Psoas muscle (tissue), 8 donors: Measurements from ENCODE around the gene MED1. TPM values are rescaled to one million over a fixed set of nuclear protein-coding genes. Genes with fewer than 3 reads are reported as not detected.
A peak's percentile ranks its signal among the peaks of the same experiment; 100 is the strongest.
"Not testable (repeated sequence)": the region's sequence is repeated elsewhere in the genome, so short reads cannot be mapped to it uniquely, and the experiment has no call there.

Experiments
- ATAC-seq, 4 donors: fragments of 200-7000 bp; cut with Tn5 transposase; one replicate each; pipeline ENCODE4 v1.9.1; 2020; ENCODE audit warnings: moderate library complexity in 3 of 4, mild to moderate bottlenecking in 2 of 4
- DNase-seq, 2 donors: peaks; one replicate each; pipeline ENCODE4 v3.0.0-alpha.2; 2020
- H3K27ac ChIP-seq: fragments of 200-600 bp; one replicate; pipeline ENCODE4 v1.8.0; 2022
- H3K27me3 ChIP-seq, 3 donors: fragments of 200-600 bp in 1 of 3; one replicate each; pipeline versions ENCODE4 v1.6.1 to v1.8.0; 2013 to 2022; ENCODE audit warnings: low read length in 2 of 3, mild to moderate bottlenecking in 2 of 3, moderate library complexity in 1 of 3; ENCODE audit not compliant: insufficient read depth in 3 of 3
- H3K36me3 ChIP-seq, 2 donors: fragments of 200-600 bp in 1 of 2; one replicate each; pipeline versions ENCODE4 v1.6.1 to v1.8.0; 2013 to 2022; ENCODE audit warnings: low read depth in 1 of 2, mild to moderate bottlenecking in 1 of 2, moderate library complexity in 1 of 2; ENCODE audit not compliant: insufficient read depth in 1 of 2
- H3K4me1 ChIP-seq: fragments of 200-600 bp; one replicate; pipeline ENCODE4 v1.8.0; 2022
- H3K4me3 ChIP-seq: fragments of 200-600 bp; one replicate; pipeline ENCODE4 v1.8.0; 2022; ENCODE audit warnings: mild to moderate bottlenecking
- H3K9me3 ChIP-seq: fragments of 200-600 bp; one replicate; pipeline ENCODE4 v1.8.0; 2022
- WGBS, 3 donors: extraction: QIAGEN DNeasy Blood & Tissue Kit; methylation state at CpG; one replicate each; pipeline versions ENCODE4 v1.1.6 to v1.1.7; 2013; 5-methylcytosine and 5-hydroxymethylcytosine counted together
- intact Hi-C, 2 donors: fragments of 100-400 bp; cut with DNase I; formaldehyde crosslinking; loops; one replicate each; pipeline versions ENCODE4 v1.11.0 to v1.14.2; 2022
- polyA plus RNA-seq, 3 donors: library from polyadenylated mRNA; stranded (reverse); fragments of 200-250 nt; gene quantifications; one replicate each; pipeline ENCODE4 v1.2.3, GENCODE V29; 2013
- total RNA-seq, 4 donors: library from RNA; stranded (reverse); fragmentation: NEBNext Ultra II Directional in 2 of 4; extraction: Animal tissue kit (Norgen Biotek cat#: 25700) in 2 of 4; gene quantifications; one replicate each; pipeline versions ENCODE4 v1.2.1 to v1.2.4, GENCODE V29; 2021 to 2023
- TF ChIP-seq, protein P1 (sequence below): fragments of 200-600 bp; IDR thresholded peaks from one replicate; pipeline ENCODE4 v1.8.0; 2022; ENCODE audit warnings: antibody characterized with exemption
- donor health status: healthy with polysubstance abuse.
- donor health status: DM: no; HTN: no; CAD: no; lungs with moderate emphysema.
- donor health status: Bipolar disorder and iron deficiency.
- donor health status: healthy.
- donor health status: DM: yes; HTN: yes; CAD: no.
- donor health status: DM: no; HTN: no; CAD: no.
- donor health status: DM: no; HTN: no; CAD: no.
- donor health status: DM: yes; HTN: yes; CAD: no.

The MED1 gene
- total and polyA plus RNA-seq, 7 donors = 6.2 to 28.5 (median 19.2) TPM

- ATAC-seq = no peak
- H3K9me3 ChIP-seq = no peaks in the 10 kb centered on the region
- no peak overlapping the region for H3K4me3 ChIP-seq
- no peak overlapping the region for H3K27ac ChIP-seq
- WGBS, 3 donors = 96 to 99% (median 98%) methylated on average over 6 of the region's 6 CpGs
- no peaks in the 10 kb centered on the region for H3K27me3 ChIP-seq
- TF ChIP-seq, protein P1, sequence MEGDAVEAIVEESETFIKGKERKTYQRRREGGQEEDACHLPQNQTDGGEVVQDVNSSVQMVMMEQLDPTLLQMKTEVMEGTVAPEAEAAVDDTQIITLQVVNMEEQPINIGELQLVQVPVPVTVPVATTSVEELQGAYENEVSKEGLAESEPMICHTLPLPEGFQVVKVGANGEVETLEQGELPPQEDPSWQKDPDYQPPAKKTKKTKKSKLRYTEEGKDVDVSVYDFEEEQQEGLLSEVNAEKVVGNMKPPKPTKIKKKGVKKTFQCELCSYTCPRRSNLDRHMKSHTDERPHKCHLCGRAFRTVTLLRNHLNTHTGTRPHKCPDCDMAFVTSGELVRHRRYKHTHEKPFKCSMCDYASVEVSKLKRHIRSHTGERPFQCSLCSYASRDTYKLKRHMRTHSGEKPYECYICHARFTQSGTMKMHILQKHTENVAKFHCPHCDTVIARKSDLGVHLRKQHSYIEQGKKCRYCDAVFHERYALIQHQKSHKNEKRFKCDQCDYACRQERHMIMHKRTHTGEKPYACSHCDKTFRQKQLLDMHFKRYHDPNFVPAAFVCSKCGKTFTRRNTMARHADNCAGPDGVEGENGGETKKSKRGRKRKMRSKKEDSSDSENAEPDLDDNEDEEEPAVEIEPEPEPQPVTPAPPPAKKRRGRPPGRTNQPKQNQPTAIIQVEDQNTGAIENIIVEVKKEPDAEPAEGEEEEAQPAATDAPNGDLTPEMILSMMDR = no peak
- peaks cover 8% of the 10 kb centered on the region for H3K4me1 ChIP-seq
- H3K36me3 ChIP-seq = peaks cover 0 to 19% of the 10 kb centered on the region in 2 donors
- no peak for DNase-seq
- intact Hi-C loops = loop anchor here in 1 of 2 donors (5.0 kb wide), 1 partner anchor 98 kb away; no protein-coding TSS in a partner anchor
These were observed 66.0 kb downstream of the MED1 start for GRCh38 chr17:39385040-39385439.

- Histone ChIP-seq H3K4me3 (no peak overlapping the region), H3K4me1 (peaks cover 21% of the 10 kb centered on the region), H3K27me3 (no peaks in the 10 kb centered on the region), H3K9me3 (no peaks in the 10 kb centered on the region), H3K27ac (no peak overlapping the region), H3K36me3 (no peaks in the 10 kb centered on the region)
- WGBS, 3 donors = 64 to 81% (median 74%) methylated on average over 2 of the region's 2 CpGs
- TF ChIP-seq, protein P1 = no peak
- intact Hi-C loops = no loop called here
- DNase-seq = no peak
- ATAC-seq = no peak
These were observed 70.9 kb downstream of the MED1 start for GRCh38 chr17:39380144-39380543.

DNA sequence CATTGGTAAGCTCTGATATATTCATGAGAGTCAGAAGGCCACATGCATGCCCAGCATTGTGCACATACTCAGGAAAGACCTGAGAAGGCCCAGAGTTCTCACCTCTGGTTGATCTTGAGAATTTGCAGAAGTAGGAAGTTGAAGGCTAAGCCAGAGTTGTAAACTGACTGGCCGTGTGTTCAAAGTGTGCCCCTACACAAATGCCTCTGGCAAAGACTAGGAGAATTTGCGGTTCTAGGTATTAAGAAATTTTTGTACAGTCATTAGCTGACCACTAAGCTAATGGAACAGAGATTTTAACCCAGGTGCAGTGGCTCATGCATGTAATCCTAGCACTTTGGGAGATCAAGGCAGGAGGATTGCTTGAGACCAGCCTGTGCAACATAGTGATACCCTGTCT is 74.6 kb downstream of the MED1 start:
- Histone ChIP-seq H3K9me3 (no peaks in the 10 kb centered on the region), H3K27ac (no peak overlapping the region), H3K4me3 (no peak overlapping the region), H3K36me3 (no peaks in the 10 kb centered on the region), H3K27me3 (no peaks in the 10 kb centered on the region), H3K4me1 (peaks cover 21% of the 10 kb centered on the region)
- intact Hi-C loops = no loop called here
- WGBS, 3 donors = 39 to 46% (median 46%) methylated on average over 2 of the region's 2 CpGs
- ATAC-seq (peak in 2 of 4 donors; percentile 19 to 53), DNase-seq (no peak)
- TF ChIP-seq, protein P1 = no peak

- H3K4me1 ChIP-seq = peaks cover 15% of the 10 kb centered on the region
- H3K27me3 ChIP-seq, intact Hi-C loops, H3K9me3 ChIP-seq, H3K27ac ChIP-seq, ATAC-seq, H3K36me3 ChIP-seq, H3K4me3 ChIP-seq, DNase-seq: not testable (repeated sequence)
- WGBS, 3 donors = 97 to 100% (median 99%) methylated on average over 4 of the region's 4 CpGs
These were observed 83.3 kb downstream of the MED1 start for GRCh38 chr17:39367805-39368204.

GRCh38 chr17:39365872-39366271 is 85.2 kb downstream of the MED1 start:
- Histone ChIP-seq H3K9me3 (no peaks in the 10 kb centered on the region), H3K4me3 (no peak overlapping the region), H3K36me3 (no peaks in the 10 kb centered on the region), H3K27ac (no peak overlapping the region), H3K27me3 (no peaks in the 10 kb centered on the region), H3K4me1 (peaks cover 19% of the 10 kb centered on the region)
- TF ChIP-seq, protein P1 = no peak
- intact Hi-C loops = no loop called here
- no peak for DNase-seq
- ATAC-seq = no peak
- WGBS, 3 donors = 75 to 80% (median 80%) methylated on average over 5 of the region's 5 CpGs
